NCI-H524 treated with DMSO at 0.1 percent for 48 hours (cell line): ENCODE results near the gene SMIM24.

ENCODE experiments used
- DNase-seq: peaks from one replicate; lab custom pipeline; 2025; lab: John Stamatoyannopoulos, UW

Gene SMIM24

DNA sequence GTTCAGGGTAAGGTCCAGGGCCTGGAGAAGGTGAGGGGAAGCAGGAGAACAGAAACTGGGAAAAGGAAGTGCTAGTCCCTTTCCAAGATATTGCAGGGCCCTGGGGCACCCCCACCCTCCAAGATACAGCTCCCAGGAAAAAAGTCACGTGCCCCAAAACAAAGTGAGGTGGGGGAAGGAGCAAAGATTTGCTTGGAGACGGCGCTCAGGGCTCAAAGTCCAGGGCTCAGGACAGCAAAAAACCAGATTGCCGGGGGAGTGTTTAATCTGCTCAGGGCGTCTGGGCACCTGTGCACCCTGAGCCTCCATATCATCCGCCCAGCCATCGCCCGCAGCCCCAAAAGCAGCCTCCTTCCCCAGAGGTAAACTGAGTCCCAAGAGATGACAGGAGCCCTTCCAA lies 6.3 kb downstream of the SMIM24 start:
- DNase-seq: no peak

DNA sequence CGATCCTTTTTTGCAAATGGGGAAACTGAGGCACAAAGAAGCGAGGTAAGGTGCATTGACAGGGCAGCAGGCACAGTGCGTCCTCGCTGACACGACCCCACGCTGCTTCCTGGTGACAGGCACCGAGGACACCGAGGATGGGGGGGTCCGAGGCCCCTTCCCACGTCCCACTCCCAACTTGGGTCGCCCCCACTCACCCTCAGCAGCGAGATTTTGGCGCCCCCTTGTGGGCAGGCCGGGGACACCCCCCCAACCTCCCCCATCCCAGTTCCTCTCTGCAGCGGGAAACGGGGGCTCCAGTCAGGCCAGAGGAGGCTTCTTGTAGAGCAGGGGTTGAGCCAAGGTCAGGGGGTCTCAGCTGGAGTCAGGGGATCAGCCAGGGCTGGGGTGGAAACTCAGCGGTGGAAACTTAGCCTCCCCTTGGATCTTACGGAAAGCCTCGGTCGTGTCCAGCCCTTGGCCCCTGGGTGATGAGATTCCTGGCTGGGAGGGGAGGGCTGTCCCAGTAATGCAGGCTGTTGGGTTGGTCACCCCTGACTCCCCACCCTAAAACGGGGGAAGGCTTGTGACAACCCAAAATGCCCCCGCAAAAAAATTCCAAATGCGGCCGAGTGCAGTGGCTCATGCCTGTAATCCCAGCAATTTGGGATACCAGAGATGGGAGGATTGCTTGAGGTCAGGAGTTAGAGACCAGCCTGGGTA lies 8.2 kb downstream of the SMIM24 start:
- no peak for DNase-seq

- DNase-seq: no peak
These were observed 9.7 kb downstream of the SMIM24 start for GRCh38 chr19:3470500-3471128.

- DNase-seq: no peak
These were observed 10.5 kb downstream of the SMIM24 start for GRCh38 chr19:3469638-3470499.

GRCh38 chr19:3468211-3468610 lies 12.1 kb downstream of the SMIM24 start:
- no peak for DNase-seq

DNA sequence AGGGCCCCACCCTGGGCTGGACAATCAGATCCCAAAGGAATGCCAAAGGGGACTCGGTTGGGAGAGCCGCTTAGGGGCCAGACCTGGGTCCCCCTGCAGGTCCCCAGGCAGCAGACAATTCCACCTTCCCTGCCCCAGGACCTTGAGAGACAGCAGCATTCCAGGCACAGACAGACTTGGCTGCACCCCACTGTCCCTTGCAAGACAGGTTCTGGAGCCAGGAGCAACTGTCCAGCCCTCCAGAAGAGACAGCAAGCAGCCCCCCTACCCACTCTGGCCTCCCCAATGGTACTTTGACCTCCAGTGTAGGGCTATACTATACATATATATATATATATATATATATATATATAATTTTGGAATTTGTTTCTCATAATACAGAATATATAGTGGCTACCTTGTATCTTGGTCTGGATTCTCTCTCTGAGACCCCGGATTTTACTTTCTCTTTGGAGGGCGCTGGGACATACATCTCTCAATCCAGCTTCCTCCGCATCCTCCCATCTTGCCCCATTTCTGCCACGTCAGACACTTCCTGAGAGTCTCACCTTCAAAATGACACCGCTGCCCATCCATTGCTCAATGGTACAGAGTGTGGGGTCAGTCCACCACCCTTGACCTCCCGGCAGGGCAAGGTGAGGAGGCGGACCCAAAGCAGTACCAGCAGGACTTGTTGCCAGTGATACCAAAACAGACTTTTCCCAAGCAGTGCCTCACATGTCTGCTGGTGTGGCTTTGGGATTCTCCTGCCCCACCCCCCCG lies 12.7 kb downstream of the SMIM24 start:
- DNase-seq: no peak

GRCh38 chr19:3466635-3467034 lies 13.7 kb downstream of the SMIM24 start:
- DNase-seq: no peak

DNA sequence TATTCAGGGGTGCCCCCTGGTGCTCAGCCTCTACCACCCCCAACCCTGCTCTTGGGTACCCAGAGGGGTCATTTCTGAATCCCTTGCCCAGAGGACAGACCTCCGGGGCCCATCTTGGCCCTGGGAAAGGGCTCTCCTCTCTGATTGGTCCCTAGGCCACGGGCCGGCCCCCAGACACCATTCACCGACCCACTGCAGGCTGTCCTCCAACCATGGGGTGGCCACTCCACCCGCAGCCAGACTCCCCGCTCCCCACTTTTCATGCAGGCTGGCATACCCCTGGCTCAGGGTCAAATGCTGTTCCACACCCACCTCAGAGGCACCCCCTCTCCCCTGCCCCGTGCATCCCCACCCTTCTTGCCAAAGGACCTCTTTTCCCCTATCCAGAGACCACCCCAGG lies 14.8 kb downstream of the SMIM24 start:
- DNase-seq: no peak

DNA sequence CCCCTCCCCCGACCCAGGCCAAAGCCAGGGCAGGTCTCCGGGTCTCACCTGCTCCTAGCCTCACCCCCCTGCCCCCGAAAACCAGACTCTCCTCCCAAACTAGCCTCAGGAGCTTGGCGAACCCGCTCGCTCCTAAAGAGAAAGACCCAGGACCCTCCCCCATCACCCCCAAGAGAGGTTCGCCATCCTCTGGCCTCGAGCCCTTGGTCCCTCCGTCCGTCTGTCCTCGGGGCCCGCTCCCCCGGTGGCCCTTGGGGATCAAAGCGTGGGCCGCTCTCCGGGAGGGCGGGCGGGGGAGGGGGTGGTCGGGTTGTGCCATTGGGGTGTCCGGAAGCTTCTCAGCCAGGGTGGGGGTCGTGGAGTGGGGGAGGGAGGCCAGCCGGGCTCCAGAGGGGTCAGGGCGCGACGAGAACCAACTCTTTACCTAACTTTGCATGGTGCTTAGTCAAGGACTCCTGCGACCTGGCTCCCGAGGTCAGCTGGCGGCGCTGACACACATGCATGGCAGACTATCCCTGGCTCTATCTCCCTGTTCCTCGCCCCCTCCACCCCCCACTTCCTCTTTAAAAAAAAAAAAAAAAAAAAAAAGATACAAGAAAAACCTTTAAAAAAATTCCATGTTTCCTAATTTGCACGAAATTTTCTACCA lies 15.6 kb downstream of the SMIM24 start:
- no peak for DNase-seq

DNA sequence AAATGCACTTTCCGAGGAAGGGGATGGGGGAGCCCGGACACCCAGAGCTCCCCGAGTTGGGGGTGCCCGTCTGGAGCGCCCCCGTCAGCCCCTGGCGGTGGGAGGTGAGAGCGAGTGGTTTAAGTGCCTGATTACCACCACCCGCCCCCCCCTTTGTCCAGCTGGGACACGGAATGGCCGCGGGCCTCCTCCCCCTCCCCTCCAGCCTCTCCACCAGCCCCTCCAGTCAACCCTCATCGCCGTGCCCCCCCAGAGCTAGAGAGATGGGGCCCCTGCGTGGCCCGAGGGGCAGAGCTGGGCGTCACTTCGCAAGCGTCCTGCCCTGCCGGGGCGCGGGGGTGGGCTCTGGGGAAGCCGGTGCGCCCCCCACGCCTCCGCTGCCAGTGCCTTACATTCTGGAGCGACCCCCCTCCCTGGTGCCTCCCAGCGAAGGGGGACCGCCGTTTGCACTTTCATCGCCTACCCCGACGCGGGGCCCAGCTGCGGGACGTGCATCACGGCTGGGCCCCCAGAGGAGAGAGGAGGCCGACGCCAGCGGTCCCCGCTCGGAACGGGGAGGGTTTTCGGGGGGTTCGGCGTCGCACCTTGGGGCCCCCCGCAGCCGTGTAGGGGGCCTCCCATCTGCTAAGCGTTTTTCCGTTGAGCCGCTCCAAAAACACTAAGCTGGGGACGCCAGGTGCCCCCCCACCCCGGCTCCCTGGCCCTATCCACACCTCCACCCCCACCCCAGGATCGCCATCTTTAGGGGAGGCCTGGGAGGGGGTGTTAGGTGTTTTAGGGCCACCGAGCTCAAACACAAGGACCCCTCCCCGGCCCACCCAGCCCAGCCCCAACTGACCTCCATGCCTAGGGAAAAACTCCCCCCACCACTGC lies 16.4 kb downstream of the SMIM24 start:
- no peak for DNase-seq

DNA sequence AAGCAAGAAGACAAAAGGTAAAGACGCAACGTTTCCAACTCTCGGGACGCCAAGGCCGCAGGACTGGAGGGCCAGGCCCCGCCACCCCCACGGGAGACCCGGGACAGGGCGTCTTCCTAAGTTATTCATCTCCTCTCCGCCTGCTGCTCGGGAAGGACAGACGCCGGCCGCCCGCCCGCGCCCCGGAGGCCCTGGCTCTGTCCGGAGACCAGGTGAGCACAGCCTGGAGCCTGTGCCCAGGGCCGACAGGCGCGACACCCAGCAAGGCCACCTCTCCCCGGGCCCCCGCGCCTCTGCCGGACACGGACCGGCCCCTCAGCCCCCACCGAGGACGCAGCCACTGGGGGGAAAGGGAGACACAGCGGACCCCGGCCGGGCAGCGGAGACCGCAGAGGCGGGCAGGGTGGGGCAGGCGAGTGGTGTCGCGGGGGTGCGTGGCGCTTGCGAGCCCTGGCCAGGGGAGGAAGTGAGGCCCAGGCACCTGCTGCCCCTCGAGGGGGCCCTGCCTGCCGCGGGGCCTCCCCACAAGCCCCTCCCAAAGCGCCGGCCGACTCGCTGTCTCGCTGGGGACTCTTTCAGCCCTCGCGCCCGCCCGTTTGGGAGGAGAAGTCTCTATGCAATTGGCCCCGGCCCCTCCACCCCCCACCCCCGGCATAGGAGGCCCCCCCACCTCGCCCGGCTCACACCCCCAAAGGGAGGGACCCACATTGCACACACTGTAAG lies 17.2 kb downstream of the SMIM24 start:
- DNase-seq: no peak

GRCh38 chr19:3459965-3460582 lies 20.3 kb downstream of the SMIM24 start:
- DNase-seq: no peak

- DNase-seq: no peak
These were observed 21.0 kb downstream of the SMIM24 start for GRCh38 chr19:3459089-3459881.

DNA sequence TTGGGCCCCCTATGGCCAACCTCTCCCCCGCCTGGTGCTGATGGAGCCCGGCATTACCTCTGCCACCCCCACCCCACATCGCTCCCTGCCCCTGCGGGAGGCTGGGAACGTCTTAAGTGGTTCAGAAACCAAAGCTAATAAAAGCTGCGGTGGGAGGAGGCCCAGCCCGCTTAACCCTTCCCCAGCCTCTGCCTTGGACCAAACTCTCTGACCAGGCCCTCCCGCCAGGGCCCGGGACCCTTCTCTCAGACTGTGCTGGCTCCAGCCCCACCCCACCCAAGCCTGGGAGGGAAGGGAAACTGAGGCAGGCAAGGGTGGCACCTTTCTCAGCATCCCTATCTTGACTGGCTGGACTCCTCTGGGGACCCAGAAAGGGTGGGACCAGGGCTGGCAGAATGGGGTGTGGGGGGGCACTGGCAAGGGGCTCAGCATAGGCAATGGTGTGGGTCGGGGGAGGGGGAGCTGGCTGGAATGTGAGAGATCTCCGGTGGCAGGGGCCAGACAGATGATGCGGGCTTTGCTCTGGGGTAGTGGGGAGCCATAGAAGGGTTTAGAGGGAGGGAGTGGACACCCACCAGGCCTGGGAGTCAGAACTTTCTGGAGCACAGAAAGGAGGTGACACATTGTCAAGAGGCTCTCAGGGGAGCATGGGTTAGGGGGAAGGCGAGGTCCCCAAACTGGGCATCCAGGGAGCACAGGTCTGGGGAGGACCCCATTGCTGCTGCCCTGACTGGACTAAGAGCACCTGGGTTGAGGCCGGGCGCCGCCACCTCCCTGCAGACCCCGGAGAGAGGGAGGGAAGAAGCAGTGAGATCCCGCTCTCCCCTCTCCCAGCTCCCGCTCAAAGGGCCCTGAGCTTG lies 21.9 kb downstream of the SMIM24 start:
- DNase-seq: no peak

DNA sequence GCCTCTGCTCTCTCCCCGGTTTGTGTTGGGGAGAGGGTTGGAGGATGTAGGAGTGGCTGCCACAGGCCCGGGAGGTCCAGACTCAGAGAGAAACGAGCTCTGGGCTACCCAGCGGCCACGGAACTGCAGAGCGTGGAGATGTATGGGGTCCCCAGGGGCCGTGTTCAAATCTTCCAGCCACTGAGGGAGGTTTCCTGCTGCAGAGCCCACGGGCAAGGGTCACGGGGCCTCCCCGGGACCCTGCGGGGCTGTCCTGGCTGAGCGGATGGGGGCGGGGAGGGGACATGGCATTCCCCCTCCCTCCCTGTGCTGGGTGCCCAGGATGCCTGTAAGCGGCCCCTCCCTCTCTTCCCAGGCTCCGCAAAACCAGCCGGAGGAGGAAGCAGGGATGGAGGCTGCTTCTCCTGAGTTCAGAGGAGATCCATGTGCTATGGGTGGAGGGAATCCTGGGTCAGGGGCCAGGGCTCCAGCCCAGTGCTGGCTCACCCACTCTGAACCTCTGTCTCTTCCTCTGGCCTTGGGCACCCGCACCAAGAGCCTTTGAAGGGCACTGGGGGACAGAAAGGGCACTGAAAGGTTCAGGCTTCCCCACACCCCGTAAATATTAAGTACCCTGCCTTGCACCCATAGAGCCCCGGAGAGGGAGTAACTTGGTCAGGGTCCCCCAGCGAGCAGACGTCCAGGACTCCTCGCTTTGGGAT lies 22.6 kb downstream of the SMIM24 start:
- no peak for DNase-seq

DNA sequence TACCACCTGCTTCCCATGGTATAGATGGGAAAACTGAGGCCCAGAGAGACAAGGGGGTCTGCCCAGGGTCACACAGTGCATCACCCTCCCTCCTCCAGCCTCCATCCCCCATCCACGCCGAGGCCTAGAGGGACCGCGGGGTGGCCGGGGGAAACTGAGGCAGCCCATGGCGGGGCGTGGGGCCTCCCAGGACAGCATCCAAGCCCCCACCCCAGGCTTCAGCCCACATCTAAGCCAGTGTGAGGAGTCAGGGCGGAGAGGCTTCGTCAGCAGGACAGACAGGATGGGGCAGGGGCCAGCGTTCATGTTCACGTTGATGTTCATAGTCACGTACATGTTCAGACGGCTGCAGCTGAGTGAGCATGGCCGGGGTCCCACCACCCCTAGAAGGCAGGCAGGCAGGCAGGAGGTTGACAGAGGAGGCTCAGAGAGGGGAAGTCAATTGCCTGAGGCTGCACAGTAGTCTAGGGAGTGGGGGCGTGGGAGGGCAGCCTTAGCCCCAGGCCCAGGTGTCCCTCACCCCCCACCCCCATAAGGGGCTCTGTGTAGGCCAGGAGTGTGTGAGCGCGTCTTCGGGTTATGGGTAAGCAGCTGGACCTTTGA lies 23.3 kb downstream of the SMIM24 start:
- DNase-seq: no peak
